ENCODE results near the gene ASH1L. TPM values are rescaled to one million over a fixed set of nuclear protein-coding genes. Genes with fewer than 3 reads are reported as not detected.

ASH1L gene
- total RNA-seq, 4 donors from 2014 or later, result 55.6 to 81.3 (median 75.0) TPM

GRCh38 chr1:155301342-155301841, 261.2 kb downstream of the ASH1L start, which contains the start of gene PKLR:
Gene PKLR, minus strand, starts transcription at chr1:155301438. Its CDS starts 43 bp downstream, at chr1:155301395.
- H3K27ac ChIP-seq, result no peak within 1 kb of the TSS
- no peaks in the 10 kb centered on the region for H3K4me1 ChIP-seq
- no peaks in the 10 kb centered on the region for H3K9me3 ChIP-seq
- peaks cover 20% of the 10 kb centered on the region for H3K27me3 ChIP-seq
- no peak within 1 kb of the TSS for H3K4me3 ChIP-seq
- no peaks in the 10 kb centered on the region for H3K36me3 ChIP-seq
- TF ChIP-seq EP300 (IDR thresholded peaks at IDR 0.05) (no peak), POLR2A (IDR thresholded peaks at IDR 0.05) (no peak), CTCF (IDR thresholded peaks at IDR 0.05) (no peak), POLR2AphosphoS5 (IDR thresholded peaks at IDR 0.05) (no peak)
- ATAC-seq, result no peak
- WGBS, 2 donors (ENCODE audit: low coverage in 1 of 2), result 50 to 67% methylated on average over 2 to 3 of the region's 5 CpGs

- no peak for TF ChIP-seq POLR2A (IDR thresholded peaks at IDR 0.05)
- Histone ChIP-seq H3K4me1 (peaks cover 0 to 2% (median 0%) of the 10 kb centered on the region in 3 donors), H3K27me3 (peaks cover 27% of the 10 kb centered on the region), H3K27ac (no peak overlapping the region), H3K36me3 (no peaks in the 10 kb centered on the region), H3K4me3 (no peak overlapping the region), H3K9me3 (no peaks in the 10 kb centered on the region)
- whole genome bisulfite sequencing, 2 donors (ENCODE audit: low coverage in 1 of 2), result 80 to 100% methylated on average over 1 to 4 of the region's 9 CpGs
- ATAC-seq, result no peak
Observed at GRCh38 chr1:155300553-155301329, 261.9 kb downstream of the ASH1L start.

GRCh38 chr1:155300024-155300423, 262.6 kb downstream of the ASH1L start:
- H3K27me3 ChIP-seq, result peaks cover 34% of the 10 kb centered on the region
- H3K4me3 ChIP-seq, result no peak overlapping the region
- 95 to 100% methylated on average over 4 to 7 of the region's 8 CpGs for whole genome bisulfite sequencing, 2 donors (ENCODE audit: low coverage in 1 of 2)
- peaks cover 0 to 9% (median 2%) of the 10 kb centered on the region in 3 donors for H3K4me1 ChIP-seq
- TF ChIP-seq POLR2A (IDR thresholded peaks at IDR 0.05), result no peak
- no peak for TF ChIP-seq CTCF (IDR thresholded peaks at IDR 0.05)
- TF ChIP-seq POLR2AphosphoS5 (IDR thresholded peaks at IDR 0.05), result no peak
- TF ChIP-seq EP300 (IDR thresholded peaks at IDR 0.05), result no peak
- H3K36me3 ChIP-seq, result no peaks in the 10 kb centered on the region
- H3K9me3 ChIP-seq, result no peaks in the 10 kb centered on the region
- H3K27ac ChIP-seq, result no peak overlapping the region
- no peak for ATAC-seq

GRCh38 chr1:155297384-155297783, 265.2 kb downstream of the ASH1L start:
- H3K36me3 ChIP-seq, result no peaks in the 10 kb centered on the region
- no peak overlapping the region for H3K27ac ChIP-seq
- no peak for ATAC-seq
- TF ChIP-seq EP300 (IDR thresholded peaks at IDR 0.05) (no peak), POLR2A (IDR thresholded peaks at IDR 0.05) (no peak), POLR2AphosphoS5 (IDR thresholded peaks at IDR 0.05) (no peak), CTCF (IDR thresholded peaks at IDR 0.05) (no peak)
- H3K27me3 ChIP-seq, result peaks cover 54% of the 10 kb centered on the region
- WGBS, 2 donors (ENCODE audit: low coverage in 1 of 2), result 56 to 60% methylated on average over 5 to 6 of the region's 7 CpGs
- no peaks in the 10 kb centered on the region for H3K9me3 ChIP-seq
- H3K4me3 ChIP-seq, result no peak overlapping the region
- H3K4me1 ChIP-seq, result peaks cover 0 to 15% (median 2%) of the 10 kb centered on the region in 3 donors

GRCh38 chr1:155296661-155297060, 265.9 kb downstream of the ASH1L start:
- Histone ChIP-seq H3K36me3 (no peaks in the 10 kb centered on the region), H3K4me3 (no peak overlapping the region), H3K9me3 (no peaks in the 10 kb centered on the region), H3K27me3 (peaks cover 54% of the 10 kb centered on the region), H3K27ac (no peak overlapping the region), H3K4me1 (peaks cover 0 to 15% (median 2%) of the 10 kb centered on the region in 3 donors)
- TF ChIP-seq POLR2AphosphoS5 (IDR thresholded peaks at IDR 0.05), result no peak
- TF ChIP-seq CTCF (IDR thresholded peaks at IDR 0.05), result no peak
- no peak for TF ChIP-seq EP300 (IDR thresholded peaks at IDR 0.05)
- no peak for TF ChIP-seq POLR2A (IDR thresholded peaks at IDR 0.05)
- 90 to 93% methylated on average over 3 of the region's 3 CpGs for WGBS, 2 donors (ENCODE audit: low coverage in 1 of 2)
- ATAC-seq, result no peak
